Measurements from ENCODE around the gene RWDD3. TPM values are rescaled to one million over a fixed set of nuclear protein-coding genes. Genes with fewer than 3 reads are reported as not detected.

RWDD3 gene
- total RNA-seq, 1 donor from 2014 or later: 11.8 TPM

DNA sequence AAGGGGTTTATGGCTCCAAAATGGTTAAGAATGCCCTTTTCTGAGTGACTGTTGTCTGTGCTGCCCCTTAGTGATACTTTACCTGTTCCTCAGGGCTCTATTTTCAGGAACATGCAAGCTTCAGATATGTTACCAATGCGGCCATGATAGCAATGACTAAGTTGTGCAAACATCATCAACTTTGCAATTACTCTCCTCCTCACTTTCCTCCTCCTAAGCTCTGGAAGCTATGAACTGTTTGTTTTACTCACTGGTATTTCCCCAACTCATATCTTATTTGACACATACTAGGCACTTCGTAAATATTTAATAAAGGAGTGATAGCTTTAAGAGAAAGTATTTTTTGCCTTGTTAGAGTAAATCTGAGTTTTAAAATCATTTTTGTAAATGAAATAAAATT is 53.8 kb downstream of the RWDD3 start:
- ATAC-seq: no peak
- no peaks in the 10 kb centered on the region for H3K36me3 ChIP-seq
- intact Hi-C loops (cut with DNase I): no loop called here
- no peak overlapping the region for H3K4me3 ChIP-seq
- H3K27ac ChIP-seq: no peak overlapping the region
- no peaks in the 10 kb centered on the region for H3K27me3 ChIP-seq (ENCODE audit: low read depth)
- H3K9me3 ChIP-seq: no peaks in the 10 kb centered on the region
- DNase-seq: no peak
- TF ChIP-seq, protein P1, sequence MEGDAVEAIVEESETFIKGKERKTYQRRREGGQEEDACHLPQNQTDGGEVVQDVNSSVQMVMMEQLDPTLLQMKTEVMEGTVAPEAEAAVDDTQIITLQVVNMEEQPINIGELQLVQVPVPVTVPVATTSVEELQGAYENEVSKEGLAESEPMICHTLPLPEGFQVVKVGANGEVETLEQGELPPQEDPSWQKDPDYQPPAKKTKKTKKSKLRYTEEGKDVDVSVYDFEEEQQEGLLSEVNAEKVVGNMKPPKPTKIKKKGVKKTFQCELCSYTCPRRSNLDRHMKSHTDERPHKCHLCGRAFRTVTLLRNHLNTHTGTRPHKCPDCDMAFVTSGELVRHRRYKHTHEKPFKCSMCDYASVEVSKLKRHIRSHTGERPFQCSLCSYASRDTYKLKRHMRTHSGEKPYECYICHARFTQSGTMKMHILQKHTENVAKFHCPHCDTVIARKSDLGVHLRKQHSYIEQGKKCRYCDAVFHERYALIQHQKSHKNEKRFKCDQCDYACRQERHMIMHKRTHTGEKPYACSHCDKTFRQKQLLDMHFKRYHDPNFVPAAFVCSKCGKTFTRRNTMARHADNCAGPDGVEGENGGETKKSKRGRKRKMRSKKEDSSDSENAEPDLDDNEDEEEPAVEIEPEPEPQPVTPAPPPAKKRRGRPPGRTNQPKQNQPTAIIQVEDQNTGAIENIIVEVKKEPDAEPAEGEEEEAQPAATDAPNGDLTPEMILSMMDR (IDR thresholded peaks at IDR 0.05): no peak
- no peaks in the 10 kb centered on the region for H3K4me1 ChIP-seq

Other genes with a start within 250 kb of the RWDD3 start
- gene ALG14, start 161.3 kb upstream of the RWDD3 start, total RNA-seq: 4.6 TPM
- 11.3 TPM for gene TLCD4, start 116.9 kb upstream of the RWDD3 start, total RNA-seq